Adrenal gland (tissue), 12 donors: ENCODE measurements around the gene EIF3D. TPM values are rescaled to one million over a fixed set of nuclear protein-coding genes. Genes with fewer than 3 reads are reported as not detected.

Experiments
- DNase-seq, 7 donors: peaks; one replicate each; pipeline ENCODE4 v3.0.0-alpha.2; 2019 to 2020
- H3K27ac ChIP-seq, 5 donors: fragments of 200-600 bp; sonication (generic) in 4 of 5; 1 replicate in 3 of 5; 2 replicates in 2 of 5; pipeline versions ENCODE4 v1.5.1 to v1.8.0; 2016 to 2020; ENCODE audit warnings: mild to moderate bottlenecking in 1 of 5
- H3K27me3 ChIP-seq: fragments of 200-600 bp; 2 replicates; pipeline ENCODE4 v1.8.0; 2021
- H3K36me3 ChIP-seq, 2 donors: fragments of 200-600 bp; replicated peaks in 1 of 2; 1 replicate in 1 of 2; 2 replicates in 1 of 2; pipeline versions ENCODE4 v1.5.1 to v1.8.0; 2018 to 2022
- H3K4me1 ChIP-seq, 2 donors: fragments of 200-600 bp; replicated peaks in 1 of 2; 1 replicate in 1 of 2; 2 replicates in 1 of 2; pipeline versions ENCODE4 v1.5.1 to v1.8.0; 2018 to 2021
- H3K4me3 ChIP-seq, 4 donors: fragments of 200-600 bp; sonication (generic) in 3 of 4; one replicate each; pipeline ENCODE4 v1.5.1; 2016 to 2018
- H3K9me3 ChIP-seq, 3 donors: fragments of 200-600 bp; sonication (generic) in 1 of 3; replicated peaks in 1 of 3; 1 replicate in 2 of 3; 2 replicates in 1 of 3; pipeline versions ENCODE4 v1.5.1 to v1.8.0; 2016 to 2021
- CTCF ChIP-seq, 6 experiments: fragments of 450-650 bp in 4 of 6; fragments of 200-600 bp in 2 of 6; sonication (generic) in 1 of 6; IDR thresholded peaks; 1 replicate in 5 of 6; 2 replicates in 1 of 6; pipeline versions ENCODE4 v1.5.1 to v1.8.0; 2016 to 2021; ENCODE audit warnings: antibody characterized with exemption in 6 of 6, mild to moderate bottlenecking in 2 of 6, moderate library complexity in 1 of 6
- POLR2A ChIP-seq, 2 donors: fragments of 450-650 bp; IDR thresholded peaks; one replicate each; pipeline ENCODE4 v1.6.1; 2017; ENCODE audit warnings: antibody characterized with exemption in 2 of 2, mild to moderate bottlenecking in 2 of 2, moderate library complexity in 1 of 2
- WGBS, 4 donors: extraction: QIAGEN DNeasy Blood & Tissue Kit in 2 of 4; methylation state at CpG; one replicate each; pipeline versions ENCODE4 v1.1.5 to v1.1.7; 2013 to 2017; 5-methylcytosine and 5-hydroxymethylcytosine counted together
- intact Hi-C, 2 donors: fragments of 100-400 bp; cut with DNase I; formaldehyde crosslinking; loops; one replicate each; pipeline versions ENCODE4 v1.14.1 to v1.15.0; 2022 to 2023
- polyA plus RNA-seq, 3 donors: library from polyadenylated mRNA; stranded (reverse); fragments of 200-250 nt in 2 of 3; fragments of 350-450 nt in 1 of 3; fragmentation: Illumina TruSeq in 1 of 3; extraction: RNeasy Lipid Tissue Mini Kit (QIAGEN cat#74804) in 1 of 3; gene quantifications; one replicate each; pipeline ENCODE4 v1.2.3, GENCODE V29; 2013 to 2014
- total RNA-seq, 9 donors: library from RNA; depleted of rRNA in 4 of 9; stranded (reverse); fragments of >200 nt in 4 of 9; fragments of 120-200 nt in 1 of 9; fragmentation: NEBNext Ultra II Directional in 1 of 9; extraction: Animal tissue kit (Norgen Biotek cat#: 25700) in 1 of 9; gene quantifications; one replicate each; pipeline versions ENCODE4 v1.1.0 to v1.2.4, GENCODE V29; 2013 to 2023
- donor health status: healthy with polysubstance abuse.
- donor health status: Bipolar disorder and iron deficiency.
- donor health status: DM: yes; HTN: yes; CAD: no.
- donor health status: DM: no; HTN: no; CAD: no.
- donor health status: DM: no; HTN: no; CAD: no.
- donor health status: DM: yes; HTN: yes; CAD: no.

EIF3D gene
- total and polyA plus RNA-seq, 12 donors = 118 to 319 (median 174) TPM

- intact Hi-C loops = loop anchor here (10.0 kb wide), 2 partner anchors 79 to 89 kb away; partner anchors contain the start of gene MYH9 (in 1 of the 2)
Observed at GRCh38 chr22:36463783-36464184, 65.2 kb downstream of the EIF3D start.

DNA sequence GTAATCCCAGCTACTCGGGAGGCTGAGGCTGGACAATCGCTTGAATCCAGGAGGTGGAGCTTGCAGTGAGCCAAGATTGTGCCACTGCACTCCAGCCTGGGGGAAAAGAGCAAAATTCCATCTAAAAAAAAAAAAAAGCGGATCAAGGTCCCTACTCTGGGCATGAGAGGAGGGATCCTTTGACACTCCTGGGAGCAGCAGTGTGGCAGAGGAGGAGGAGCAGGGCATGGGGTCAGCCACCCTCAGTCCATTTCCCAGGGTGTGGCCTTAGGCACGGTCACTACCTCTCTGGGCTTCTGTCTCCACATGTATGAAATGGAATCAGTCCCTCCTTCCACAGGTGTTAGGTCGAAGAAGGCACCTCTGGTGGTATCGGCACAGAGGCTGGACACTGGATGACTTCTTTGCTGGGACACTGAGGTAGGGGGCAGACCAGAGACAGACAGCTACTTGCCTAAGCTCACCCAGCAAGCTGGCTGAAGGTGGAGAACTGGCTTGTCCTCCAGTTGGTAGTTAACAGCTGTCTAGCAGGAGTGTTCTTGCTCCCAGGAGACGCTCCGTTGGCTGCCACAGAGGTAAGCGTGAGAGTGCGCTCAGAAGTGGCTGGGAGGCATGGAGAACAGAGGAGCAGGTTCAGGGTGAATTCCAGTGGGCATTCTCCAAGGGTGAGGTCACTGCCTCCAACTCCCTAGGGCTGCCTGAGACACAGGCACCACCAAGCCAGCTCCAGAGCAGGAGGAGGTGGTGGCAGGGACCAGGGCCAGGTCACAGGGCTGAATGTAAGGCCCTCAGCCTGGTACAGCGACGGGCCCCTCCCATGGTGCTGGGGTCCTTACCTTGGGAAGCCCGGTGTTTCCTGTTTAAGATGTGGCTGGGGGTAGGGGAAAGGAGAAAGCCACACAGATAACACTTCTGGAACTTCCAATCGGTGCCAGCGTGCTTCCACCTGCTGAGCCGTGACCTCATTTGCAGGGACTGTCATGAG, 67.0 kb downstream of the EIF3D start:
- no peaks in the 10 kb centered on the region for H3K9me3 ChIP-seq
- peaks cover 0 to 2% of the 10 kb centered on the region in 2 donors for H3K36me3 ChIP-seq
- intact Hi-C loops = loop anchor here (10.0 kb wide), 2 partner anchors 77 to 87 kb away; partner anchors contain the start of gene MYH9 (in 1 of the 2)
- DNase-seq = peak in 2 of 7 donors; percentile 66 to 75
- no peak overlapping the region for H3K4me3 ChIP-seq
- WGBS, 4 donors = 72 to 80% (median 75%) methylated on average over 14 to 16 of the region's 16 CpGs
- TF ChIP-seq POLR2A (IDR thresholded peaks at IDR 0.05) (no peak), CTCF (IDR thresholded peaks at IDR 0.05) (no peak)
- H3K4me1 ChIP-seq = peaks cover 7 to 13% of the 10 kb centered on the region in 2 donors
- peak overlapping the region in 2 of 5 donors; percentile 4 to 70 for H3K27ac ChIP-seq
- no peaks in the 10 kb centered on the region for H3K27me3 ChIP-seq

More at GRCh38 chr22:36463783-36464184, 65.2 kb downstream of the EIF3D start:
- no peaks in the 10 kb centered on the region for H3K27me3 ChIP-seq
- H3K4me3 ChIP-seq = no peak overlapping the region
- H3K27ac ChIP-seq = peak overlapping the region in 3 of 5 donors; percentile 74 to 90 (median 79)
- DNase-seq = peak in 3 of 7 donors; percentile 61 to 79 (median 65)
- whole genome bisulfite sequencing, 4 donors = 47 to 81% (median 71%) methylated on average over 9 to 17 of the region's 17 CpGs
- H3K36me3 ChIP-seq = peaks cover 0 to 10% of the 10 kb centered on the region in 2 donors
- no peaks in the 10 kb centered on the region for H3K9me3 ChIP-seq
- H3K4me1 ChIP-seq = peaks cover 7 to 13% of the 10 kb centered on the region in 2 donors
- TF ChIP-seq POLR2A (IDR thresholded peaks at IDR 0.05) = no peak
- no peak for TF ChIP-seq CTCF (IDR thresholded peaks at IDR 0.05)

Other genes starting within 250 kb of the EIF3D start
- 100 to 1,000 TPM in 8 of 9 donors, 10 to 100 TPM in 1; 99.4 to 427 (median 350) TPM for gene MYH9, start 141.2 kb downstream of the EIF3D start, total RNA-seq
- gene MYH9, start 141.2 kb downstream of the EIF3D start, polyA plus RNA-seq = 100 to 1,000 TPM in 2 of 3 donors, 10 to 100 TPM in 1; 96.2 to 164 (median 133) TPM
- 100 to 1,000 TPM; 160 to 245 (median 189) TPM for gene TXN2, start 47.5 kb downstream of the EIF3D start, total RNA-seq
- 100 to 1,000 TPM; 213 to 241 (median 223) TPM for gene TXN2, start 47.5 kb downstream of the EIF3D start, polyA plus RNA-seq
- 10 to 100 TPM in 8 of 9 donors, 1 to 10 TPM in 1; 6.4 to 37.6 (median 26.9) TPM for gene FOXRED2, start 22.1 kb downstream of the EIF3D start, total RNA-seq
- 10 to 100 TPM in 1 of 3 donors, 1 to 10 TPM in 2; 5.5 to 13.3 (median 6.4) TPM for gene FOXRED2, start 22.1 kb downstream of the EIF3D start, polyA plus RNA-seq
- 1 to 10 TPM in 1 of 9 donors, under 1 TPM in 4, not detected in 4; 0.11 to 1.8 (median 0.30) TPM for gene CACNG2, start 174.6 kb upstream of the EIF3D start, total RNA-seq
- under 1 TPM; 0.24 to 0.66 (median 0.64) TPM for gene CACNG2, start 174.6 kb upstream of the EIF3D start, polyA plus RNA-seq
- gene IFT27, start 247.0 kb upstream of the EIF3D start, total RNA-seq = 10 to 100 TPM in 8 of 9 donors, 1 to 10 TPM in 1; 9.4 to 43.8 (median 36.7) TPM
- 10 to 100 TPM; 18.6 to 78.4 (median 67.9) TPM for gene IFT27, start 247.0 kb upstream of the EIF3D start, polyA plus RNA-seq